ENCODE results near the gene AQP5. TPM values are rescaled to one million over a fixed set of nuclear protein-coding genes. Genes with fewer than 3 reads are reported as not detected.

Gene AQP5
- total RNA-seq, 2 donors from 2014 or later, result 0.42 to 0.54 TPM

DNA sequence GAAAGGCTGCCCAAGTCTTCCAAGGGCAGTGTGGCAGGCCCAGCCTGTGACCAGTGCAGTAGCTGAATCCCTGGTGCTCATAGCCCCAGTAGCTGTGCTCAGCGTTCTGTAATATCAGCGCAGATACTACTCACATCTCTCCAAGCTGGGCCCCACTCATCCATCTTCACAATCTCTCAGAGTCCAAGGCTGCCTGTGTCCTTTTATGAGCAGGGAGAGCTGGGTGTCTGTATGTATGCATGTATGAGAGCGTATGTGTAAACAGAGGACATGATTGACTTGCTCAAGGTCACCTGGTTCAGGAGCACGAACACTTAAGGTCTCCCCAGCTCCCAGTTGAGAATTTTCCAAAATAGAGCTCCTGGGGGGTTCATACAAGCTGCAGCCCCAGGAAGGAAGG is 16.5 kb downstream of the AQP5 start:
- Histone ChIP-seq H3K27ac (no peak overlapping the region), H3K27me3 (replicated peaks; ENCODE audit: insufficient read depth) (no peaks in the 10 kb centered on the region), H3K36me3 (no peaks in the 10 kb centered on the region), H3K9me3 (no peaks in the 10 kb centered on the region), H3K4me3 (no peak overlapping the region), H3K4me1 (ENCODE audit: control insufficient read depth in 1 of 2, low read depth in 2 of 2) (peaks cover 9 to 19% of the 10 kb centered on the region in 2 donors)
- DNase-seq (ENCODE audit: low spot score) (no peak), ATAC-seq (ENCODE audit: insufficient number of reproducible peaks, low FRiP score, low read depth) (no peak)
- TF ChIP-seq, protein P1, sequence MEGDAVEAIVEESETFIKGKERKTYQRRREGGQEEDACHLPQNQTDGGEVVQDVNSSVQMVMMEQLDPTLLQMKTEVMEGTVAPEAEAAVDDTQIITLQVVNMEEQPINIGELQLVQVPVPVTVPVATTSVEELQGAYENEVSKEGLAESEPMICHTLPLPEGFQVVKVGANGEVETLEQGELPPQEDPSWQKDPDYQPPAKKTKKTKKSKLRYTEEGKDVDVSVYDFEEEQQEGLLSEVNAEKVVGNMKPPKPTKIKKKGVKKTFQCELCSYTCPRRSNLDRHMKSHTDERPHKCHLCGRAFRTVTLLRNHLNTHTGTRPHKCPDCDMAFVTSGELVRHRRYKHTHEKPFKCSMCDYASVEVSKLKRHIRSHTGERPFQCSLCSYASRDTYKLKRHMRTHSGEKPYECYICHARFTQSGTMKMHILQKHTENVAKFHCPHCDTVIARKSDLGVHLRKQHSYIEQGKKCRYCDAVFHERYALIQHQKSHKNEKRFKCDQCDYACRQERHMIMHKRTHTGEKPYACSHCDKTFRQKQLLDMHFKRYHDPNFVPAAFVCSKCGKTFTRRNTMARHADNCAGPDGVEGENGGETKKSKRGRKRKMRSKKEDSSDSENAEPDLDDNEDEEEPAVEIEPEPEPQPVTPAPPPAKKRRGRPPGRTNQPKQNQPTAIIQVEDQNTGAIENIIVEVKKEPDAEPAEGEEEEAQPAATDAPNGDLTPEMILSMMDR (IDR thresholded peaks at IDR 0.05), result no peak

DNA sequence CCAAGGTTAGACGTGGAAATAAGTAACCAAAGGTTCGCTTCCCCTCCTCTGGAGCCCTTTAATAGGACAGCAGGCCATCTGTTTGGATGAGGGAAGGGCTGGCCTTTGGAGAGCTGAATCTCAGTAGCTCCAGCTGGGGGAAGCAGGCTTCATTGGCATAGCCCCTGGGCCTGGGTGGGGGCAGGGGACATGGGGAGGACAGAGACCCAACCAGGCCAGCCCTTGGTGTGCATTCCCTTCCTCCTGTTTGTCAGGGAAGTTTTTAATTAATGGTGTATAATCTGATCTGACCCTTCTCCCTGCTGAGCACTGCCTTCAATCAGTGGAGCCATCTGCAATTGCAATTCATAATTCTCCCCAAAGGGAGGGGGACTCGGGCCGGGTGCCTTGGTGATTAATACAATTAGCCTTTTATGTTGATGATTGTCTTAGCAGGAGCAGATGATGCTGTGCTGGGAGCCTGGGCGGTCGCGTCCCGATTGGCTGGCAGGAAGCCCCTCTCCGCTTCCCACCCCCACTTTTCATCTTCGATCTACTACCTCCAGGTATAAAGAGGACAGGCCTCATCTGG is 17.4 kb downstream of the AQP5 start:
- peaks cover 13 to 24% of the 10 kb centered on the region in 2 donors for H3K4me1 ChIP-seq (ENCODE audit: control insufficient read depth in 1 of 2, low read depth in 2 of 2)
- no peaks in the 10 kb centered on the region for H3K36me3 ChIP-seq
- no peaks in the 10 kb centered on the region for H3K9me3 ChIP-seq
- no peaks in the 10 kb centered on the region for H3K27me3 ChIP-seq (replicated peaks; ENCODE audit: insufficient read depth)
- TF ChIP-seq, protein P1 (IDR thresholded peaks at IDR 0.05), result no peak
- no peak for DNase-seq (ENCODE audit: low spot score)
- ATAC-seq (ENCODE audit: insufficient number of reproducible peaks, low FRiP score, low read depth), result no peak
- no peak overlapping the region for H3K27ac ChIP-seq
- H3K4me3 ChIP-seq, result no peak overlapping the region

DNA sequence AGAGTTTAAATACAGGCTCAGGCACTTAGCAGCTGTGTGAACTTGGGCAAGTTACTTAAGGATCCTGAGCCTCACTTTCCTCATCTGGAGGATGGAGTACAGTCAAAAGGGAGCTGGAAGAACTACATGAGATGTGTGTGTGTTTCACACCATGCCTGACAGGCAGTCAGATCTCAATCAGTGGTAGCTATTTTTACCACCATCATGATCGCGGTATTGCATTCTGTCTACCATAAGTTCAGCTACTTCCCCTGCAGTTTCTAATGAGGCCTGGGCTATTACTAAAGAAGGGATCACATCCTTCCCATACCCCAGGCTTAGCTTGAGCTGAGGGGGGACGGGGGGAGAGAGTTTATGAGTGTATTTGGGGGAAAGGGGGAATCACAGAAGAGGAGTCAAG is 18.1 kb downstream of the AQP5 start:
- H3K4me3 ChIP-seq, result no peak overlapping the region
- no peaks in the 10 kb centered on the region for H3K9me3 ChIP-seq
- TF ChIP-seq, protein P1 (IDR thresholded peaks at IDR 0.05), result no peak
- ATAC-seq (ENCODE audit: insufficient number of reproducible peaks, low FRiP score, low read depth), result no peak
- no peak for DNase-seq (ENCODE audit: low spot score)
- H3K27me3 ChIP-seq (replicated peaks; ENCODE audit: insufficient read depth), result no peaks in the 10 kb centered on the region
- H3K27ac ChIP-seq, result no peak overlapping the region
- no peaks in the 10 kb centered on the region for H3K36me3 ChIP-seq
- peaks cover 10 to 20% of the 10 kb centered on the region in 2 donors for H3K4me1 ChIP-seq (ENCODE audit: control insufficient read depth in 1 of 2, low read depth in 2 of 2)

DNA sequence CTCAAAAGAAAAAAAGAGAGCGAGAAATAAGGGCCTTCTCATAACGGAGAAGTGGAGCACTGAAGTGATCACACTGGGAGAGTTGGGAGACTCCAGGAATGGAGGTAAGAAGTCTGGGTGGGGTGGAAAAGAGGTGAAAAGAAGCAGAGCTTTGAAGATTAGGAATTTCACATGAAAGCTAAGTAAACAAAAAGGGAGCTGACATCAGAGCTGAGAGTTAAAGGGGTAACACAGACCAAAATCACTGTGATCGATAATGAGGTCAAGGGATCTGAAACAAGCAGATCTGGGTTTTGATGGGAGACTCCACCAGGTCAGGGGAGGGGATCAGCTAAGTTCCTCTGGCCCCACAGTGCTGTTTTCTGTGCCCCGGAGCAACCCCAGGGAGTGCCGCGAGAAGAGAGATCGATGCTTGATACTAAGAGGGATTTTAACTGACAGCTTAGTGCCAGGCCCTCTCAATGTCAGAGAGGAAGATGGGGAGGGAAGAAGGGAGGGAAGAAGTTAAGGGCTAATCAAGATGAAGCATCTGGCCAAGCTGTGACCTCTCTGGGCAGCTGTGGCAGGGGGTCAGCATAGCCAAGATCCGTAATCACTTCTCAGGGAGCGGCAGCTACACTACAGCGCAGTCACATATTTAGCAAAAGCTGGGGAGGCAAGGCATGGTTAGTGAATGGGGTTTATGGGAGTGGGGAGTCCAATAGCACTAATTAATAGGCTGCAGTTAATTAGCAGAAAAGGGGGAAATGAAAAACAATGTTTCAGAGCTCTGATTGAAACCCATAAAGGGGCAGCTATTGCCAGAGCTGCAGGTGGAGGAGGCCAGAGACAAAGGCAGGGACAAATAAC is 19.1 kb downstream of the AQP5 start:
- H3K36me3 ChIP-seq, result no peaks in the 10 kb centered on the region

More for the DNA sequence above, 19.1 kb downstream of the AQP5 start:
- peaks cover 3 to 11% of the 10 kb centered on the region in 2 donors for H3K4me1 ChIP-seq (ENCODE audit: control insufficient read depth in 1 of 2, low read depth in 2 of 2)
- H3K27ac ChIP-seq, result no peak overlapping the region
- DNase-seq (ENCODE audit: low spot score), result no peak
- H3K4me3 ChIP-seq, result no peak overlapping the region
- no peaks in the 10 kb centered on the region for H3K27me3 ChIP-seq (replicated peaks; ENCODE audit: insufficient read depth)
- TF ChIP-seq, protein P1 (IDR thresholded peaks at IDR 0.05), result no peak
- ATAC-seq (ENCODE audit: insufficient number of reproducible peaks, low FRiP score, low read depth), result no peak
- H3K9me3 ChIP-seq, result no peaks in the 10 kb centered on the region

Measured in thoracic aorta (tissue), 2 donors.